ENCODE results near the gene LDHD. TPM values are rescaled to one million over a fixed set of nuclear protein-coding genes. Genes with fewer than 3 reads are reported as not detected.

LDHD gene
- total RNA-seq, 1 donor = 0.18 TPM

DNA sequence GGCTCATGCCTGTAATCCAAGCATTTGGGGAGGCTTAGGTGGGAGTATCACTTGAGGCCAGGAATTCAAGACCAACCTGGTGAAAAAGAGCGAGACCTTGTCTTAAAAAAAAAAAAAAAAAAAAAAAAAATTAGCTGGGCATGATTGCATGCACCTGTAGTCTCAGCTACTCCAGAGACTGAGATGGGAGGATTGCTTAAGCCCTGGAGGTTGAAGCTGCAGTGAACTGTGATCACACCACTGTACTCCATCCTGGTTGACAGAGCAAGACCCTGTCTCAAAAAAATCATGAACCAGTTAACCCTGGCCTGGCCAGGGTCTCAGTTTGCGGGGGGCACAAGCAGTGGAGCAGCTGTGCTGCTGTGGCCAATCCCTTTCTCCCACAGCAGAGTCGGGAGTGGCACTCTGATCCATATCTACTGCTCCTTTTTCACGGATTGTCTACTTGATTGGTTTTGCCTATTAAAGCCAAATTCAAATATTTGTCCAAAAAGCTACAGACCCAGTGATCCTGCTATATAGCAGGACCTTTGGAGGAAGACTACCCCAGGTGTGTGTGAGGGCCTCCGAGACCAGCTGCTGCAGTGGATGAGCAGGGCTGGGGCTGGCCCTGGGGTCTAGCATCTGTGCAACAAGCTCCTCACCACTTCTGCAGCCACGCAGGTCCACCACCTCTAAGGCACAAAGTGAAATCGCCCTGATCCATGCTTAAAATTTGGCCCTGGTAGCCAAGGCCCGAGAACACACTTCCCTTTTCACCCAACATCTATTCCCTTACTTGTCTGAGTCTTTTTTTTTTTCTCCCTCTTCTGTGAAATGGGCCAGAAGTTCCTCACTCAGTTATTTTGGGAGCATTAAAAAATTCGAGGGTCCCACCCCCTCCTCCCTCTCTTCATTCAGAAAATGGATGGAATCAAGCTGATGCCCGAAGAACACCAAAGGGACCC, 48.2 kb downstream of the LDHD start:
- TF ChIP-seq CTCF (IDR thresholded peaks at IDR 0.05; ENCODE audit: insufficient read depth, low read length) = no peak
- no peak for DNase-seq (ENCODE audit: low read depth)
- H3K4me3 ChIP-seq (ENCODE audit: low read depth, low read length) = no peak overlapping the region

- H3K4me3 ChIP-seq (ENCODE audit: low read depth, low read length) = no peak overlapping the region
- no peak for TF ChIP-seq CTCF (IDR thresholded peaks at IDR 0.05; ENCODE audit: insufficient read depth, low read length)
These were observed 49.6 kb downstream of the LDHD start for GRCh38 chr16:75066861-75067447.

GRCh38 chr16:75065521-75066149, 50.9 kb downstream of the LDHD start:
- no peak for TF ChIP-seq CTCF (IDR thresholded peaks at IDR 0.05; ENCODE audit: insufficient read depth, low read length)
- H3K4me3 ChIP-seq (ENCODE audit: low read depth, low read length) = no peak overlapping the region
- DNase-seq (ENCODE audit: low read depth) = no peak

More at GRCh38 chr16:75066861-75067447, 49.6 kb downstream of the LDHD start:
- no peak for DNase-seq (ENCODE audit: low read depth)

DNA sequence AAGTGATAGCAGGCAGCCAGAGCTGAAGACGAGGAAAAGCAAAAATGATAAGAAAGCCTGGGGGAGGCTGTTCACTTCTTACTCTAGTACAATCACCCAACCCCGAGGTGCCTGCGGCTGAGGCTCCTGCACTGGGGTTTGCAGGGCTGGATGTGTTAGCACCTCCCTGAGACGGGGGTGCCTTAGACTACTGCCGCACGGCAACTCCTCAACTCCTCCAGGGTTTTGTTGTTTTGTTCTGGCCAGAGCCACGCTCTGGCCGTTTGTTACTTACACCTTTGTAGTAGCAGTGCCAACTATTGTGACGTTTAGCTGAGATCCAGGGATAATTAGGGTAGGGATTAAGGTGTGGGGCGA, 51.5 kb downstream of the LDHD start:
- H3K4me3 ChIP-seq (ENCODE audit: low read depth, low read length) = no peak overlapping the region
- TF ChIP-seq CTCF (IDR thresholded peaks at IDR 0.05; ENCODE audit: insufficient read depth, low read length) = no peak
- DNase-seq (ENCODE audit: low read depth) = no peak

DNA sequence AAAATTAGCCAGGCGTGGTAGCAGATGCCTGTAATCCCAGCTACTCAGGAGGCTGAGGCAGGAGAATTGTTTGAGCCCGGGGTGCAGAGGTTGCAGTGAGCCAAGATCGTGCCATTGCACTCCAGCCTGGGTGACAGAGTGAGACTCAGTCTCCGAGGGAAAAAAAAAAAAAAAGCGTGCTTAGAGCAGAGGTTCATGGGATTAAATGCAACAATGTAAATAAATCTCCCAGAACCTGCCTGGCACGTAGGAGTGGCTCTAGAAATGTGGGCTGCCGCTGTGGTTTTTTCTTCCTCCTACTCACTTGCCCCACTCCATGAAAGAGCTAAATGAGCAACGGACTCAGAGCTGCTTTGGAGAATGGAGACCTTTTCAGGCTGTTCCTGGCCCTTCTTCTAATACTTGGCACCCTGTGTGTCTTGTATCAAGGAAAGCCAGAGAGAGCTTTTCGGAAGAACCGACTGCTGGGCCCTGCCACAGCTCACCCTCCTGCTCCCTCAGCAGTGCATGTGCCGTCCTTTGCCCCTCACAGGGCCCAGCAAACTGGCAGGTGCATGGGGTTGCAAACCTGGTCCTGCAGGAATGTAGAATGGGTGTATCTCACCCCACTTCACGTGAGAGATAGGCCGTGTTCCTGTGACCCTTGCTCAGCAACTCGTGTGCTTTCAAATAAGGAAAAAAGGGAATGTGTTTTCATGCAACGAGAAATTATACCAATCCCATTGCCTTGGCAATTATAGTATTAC, 52.0 kb downstream of the LDHD start:
- no peak for TF ChIP-seq CTCF (IDR thresholded peaks at IDR 0.05; ENCODE audit: insufficient read depth, low read length)
- no peak for DNase-seq (ENCODE audit: low read depth)
- H3K4me3 ChIP-seq (ENCODE audit: low read depth, low read length) = no peak overlapping the region

DNA sequence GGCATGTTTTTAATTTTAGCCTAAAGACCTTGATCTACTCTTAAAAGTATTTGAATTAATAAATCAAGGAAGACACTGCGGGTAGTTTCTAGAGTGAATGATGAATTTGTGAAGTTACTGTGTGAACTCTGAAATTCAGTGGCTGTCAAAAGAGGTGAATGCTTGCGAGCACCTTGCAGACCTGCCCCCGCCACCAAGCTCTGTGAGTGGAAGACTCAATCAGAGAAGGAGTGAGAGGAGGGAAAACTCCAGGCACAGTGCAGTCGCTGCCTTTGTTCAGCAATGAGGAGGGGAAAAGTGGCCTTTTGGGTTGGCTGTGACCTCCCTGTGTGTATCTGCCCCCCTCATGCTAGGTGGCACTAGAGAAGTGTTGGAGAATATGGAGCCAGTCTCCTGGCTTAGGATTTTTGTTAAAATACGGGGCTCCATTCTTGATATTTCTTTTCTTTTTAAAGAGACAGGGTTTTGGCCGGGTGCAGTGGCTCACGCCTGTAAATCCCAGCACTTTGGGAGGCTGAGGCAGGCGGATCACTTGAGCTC, 53.0 kb downstream of the LDHD start:
- DNase-seq (ENCODE audit: low read depth) = no peak

More for the DNA sequence above, 53.0 kb downstream of the LDHD start:
- TF ChIP-seq CTCF (IDR thresholded peaks at IDR 0.05; ENCODE audit: insufficient read depth, low read length) = no peak
- H3K4me3 ChIP-seq (ENCODE audit: low read depth, low read length) = no peak overlapping the region

Data from fibroblast of the aortic adventitia (primary cell).